GM19324 (cell line): ENCODE measurements around the gene CARHSP1.
"Not testable (repeated sequence)": the region's sequence is repeated elsewhere in the genome, so short reads cannot be mapped to it uniquely, and the experiment has no call there.

Source experiments
- ATAC-seq: cut with Tn5 transposase; IDR thresholded peaks from one replicate; pipeline ENCODE4 v1.9.1; 2021; ENCODE audit warnings: mild to moderate bottlenecking, moderate library complexity; ENCODE audit not compliant: unreplicated experiment, low FRiP score

The CARHSP1 gene

DNA sequence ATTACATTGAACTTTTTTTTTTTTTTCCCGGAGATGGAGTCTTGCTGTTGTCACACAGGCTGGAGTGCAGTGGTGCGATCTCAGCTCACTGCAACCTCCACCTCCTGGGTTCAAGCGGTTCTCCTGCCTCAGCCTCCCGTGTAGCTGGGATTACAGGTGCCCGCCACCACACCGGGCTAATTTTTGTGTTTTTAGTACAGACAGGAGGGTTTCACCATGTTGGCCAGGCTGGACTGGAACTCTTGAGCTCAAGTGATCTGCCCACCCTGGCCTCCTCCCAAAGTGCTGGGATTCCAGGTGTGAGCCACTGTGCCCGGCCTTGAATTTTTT lies 5.0 kb upstream of the CARHSP1 start:
- not testable (repeated sequence) for ATAC-seq

DNA sequence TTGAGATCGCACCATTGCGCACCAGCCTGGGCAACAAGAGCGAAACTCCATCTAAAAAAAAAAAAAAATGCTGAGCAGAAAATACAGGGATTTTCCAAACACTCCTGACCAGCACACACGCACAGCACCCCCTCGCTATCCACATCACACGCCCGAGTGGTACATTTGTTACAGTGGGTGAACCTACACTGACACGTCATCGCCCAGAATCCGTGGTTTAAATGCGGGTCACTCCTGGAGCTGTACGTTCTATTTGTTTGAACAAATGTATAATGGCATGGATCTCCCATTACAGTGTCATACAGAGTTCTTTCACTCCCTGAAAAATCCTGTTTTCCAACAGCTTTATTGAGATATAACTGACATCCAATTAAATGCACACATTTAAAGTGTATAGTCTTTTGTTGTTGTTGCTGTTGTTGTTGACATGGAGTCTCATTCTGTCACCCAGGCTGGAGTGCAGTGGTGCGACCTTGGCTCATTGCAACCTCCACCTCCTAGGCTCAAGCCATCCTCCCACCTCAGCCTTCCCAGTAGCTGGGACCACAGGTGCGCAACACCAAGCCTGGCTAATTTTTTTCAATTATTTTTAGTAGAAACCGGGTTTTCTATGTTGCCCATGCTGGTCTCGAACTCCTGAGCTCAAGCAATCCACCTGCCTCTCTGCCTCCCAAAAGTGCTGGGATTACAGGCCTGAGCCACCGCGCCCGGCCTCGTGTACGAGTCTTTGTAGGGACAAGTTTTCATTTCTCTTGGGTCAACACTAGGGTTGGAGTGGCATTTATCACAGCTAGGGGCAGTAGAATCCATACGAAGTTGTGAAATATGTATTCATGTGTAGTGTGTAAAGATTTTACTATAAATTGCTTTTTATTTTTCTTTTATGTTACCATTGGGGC lies 4.4 kb upstream of the CARHSP1 start:
- ATAC-seq, result no peak

DNA sequence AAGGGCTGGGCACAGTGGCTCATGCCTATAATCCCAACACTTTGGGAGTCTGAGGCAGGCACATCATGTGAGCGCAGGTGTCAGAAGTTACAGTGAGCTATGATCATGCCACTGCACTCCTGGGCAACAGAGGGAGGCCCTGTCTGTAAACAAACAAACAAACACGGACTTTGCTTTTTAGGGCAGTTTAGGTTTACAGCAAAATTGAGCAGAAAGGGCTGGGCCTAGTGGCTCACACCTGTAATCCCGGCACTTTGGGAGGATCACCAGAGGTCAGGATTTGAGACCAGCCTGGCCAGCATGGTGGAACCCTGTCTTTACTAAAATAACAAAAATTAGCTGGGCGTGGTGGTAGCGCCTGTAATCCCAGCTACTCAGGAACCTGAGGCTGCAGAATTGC lies 3.3 kb upstream of the CARHSP1 start:
- no peak for ATAC-seq

DNA sequence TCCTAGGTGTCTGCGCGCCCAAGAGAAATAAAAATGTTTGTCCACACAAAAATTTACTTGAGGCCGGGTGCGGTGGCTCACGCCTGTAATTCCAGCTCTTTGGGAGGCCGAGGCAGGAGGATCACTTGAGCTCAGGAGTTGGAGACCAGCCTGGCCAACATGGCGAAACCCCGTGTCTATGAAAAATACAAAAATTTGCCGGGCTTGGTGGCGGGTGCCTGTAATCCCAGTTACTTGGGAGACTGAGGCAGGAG lies 1.1 kb upstream of the CARHSP1 start:
- ATAC-seq, result not testable (repeated sequence)

DNA sequence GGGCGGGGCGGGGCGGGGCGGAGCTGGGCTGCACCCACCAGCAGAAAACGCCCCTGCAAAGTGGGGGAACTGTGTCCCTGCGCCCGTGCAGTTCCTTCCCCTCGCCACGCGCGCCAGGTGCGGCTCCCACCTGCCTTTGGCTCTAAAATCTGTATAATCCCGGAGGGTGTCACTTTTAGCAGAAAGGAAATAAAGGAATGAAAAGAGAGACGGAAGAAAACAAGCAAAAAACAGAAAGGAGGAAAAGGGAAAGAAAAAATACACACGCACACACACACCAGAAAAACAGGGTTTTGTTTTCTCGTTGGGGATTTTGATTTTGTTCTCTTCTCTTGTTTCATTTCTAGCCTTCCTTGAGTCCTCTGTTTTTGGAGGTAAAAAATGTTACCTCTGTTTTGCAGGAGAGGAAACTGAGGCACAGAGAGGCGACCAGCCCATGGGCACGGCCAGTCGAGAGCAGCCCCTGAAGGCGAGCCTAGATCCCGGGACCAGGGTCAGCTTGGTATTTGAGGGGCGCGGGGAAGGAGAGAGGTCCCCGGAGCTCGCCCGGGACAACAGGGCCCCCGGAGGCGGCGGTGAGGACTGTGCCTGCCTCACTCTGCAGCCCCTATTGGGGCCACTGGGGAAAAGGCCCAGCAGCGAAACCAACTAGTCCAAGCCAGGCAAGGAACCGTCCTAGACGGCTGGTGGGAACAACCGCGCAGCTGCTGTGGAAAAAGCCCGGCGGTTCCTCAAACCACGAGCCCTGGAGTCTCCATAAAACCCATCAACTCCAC lies 594 bp upstream of the CARHSP1 start:
- ATAC-seq, result no peak

DNA sequence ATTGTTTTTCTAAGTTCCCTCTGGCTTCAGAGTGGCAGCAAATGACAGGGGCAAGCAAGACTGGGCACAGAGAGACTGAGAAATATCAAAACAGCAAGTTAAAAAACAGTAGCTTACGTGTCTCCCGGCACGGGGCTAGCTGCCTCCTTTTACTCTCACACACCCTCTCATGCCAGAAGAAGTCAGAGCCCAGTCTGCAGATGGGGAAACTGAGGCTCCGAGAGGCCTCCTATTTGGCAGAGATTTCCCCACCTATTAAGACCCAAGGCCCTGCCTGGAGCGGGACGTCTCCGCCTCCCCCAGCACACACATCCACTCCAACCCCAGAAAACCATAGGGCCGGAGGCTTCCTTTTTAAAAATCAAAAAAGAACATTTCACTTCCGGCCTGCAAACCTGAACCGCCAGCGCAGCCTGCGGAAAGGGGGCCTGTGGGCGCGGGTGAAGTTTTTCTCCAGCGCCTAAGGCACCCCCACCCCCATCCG lies 832 bp downstream of the CARHSP1 start:
- ATAC-seq, result no peak

DNA sequence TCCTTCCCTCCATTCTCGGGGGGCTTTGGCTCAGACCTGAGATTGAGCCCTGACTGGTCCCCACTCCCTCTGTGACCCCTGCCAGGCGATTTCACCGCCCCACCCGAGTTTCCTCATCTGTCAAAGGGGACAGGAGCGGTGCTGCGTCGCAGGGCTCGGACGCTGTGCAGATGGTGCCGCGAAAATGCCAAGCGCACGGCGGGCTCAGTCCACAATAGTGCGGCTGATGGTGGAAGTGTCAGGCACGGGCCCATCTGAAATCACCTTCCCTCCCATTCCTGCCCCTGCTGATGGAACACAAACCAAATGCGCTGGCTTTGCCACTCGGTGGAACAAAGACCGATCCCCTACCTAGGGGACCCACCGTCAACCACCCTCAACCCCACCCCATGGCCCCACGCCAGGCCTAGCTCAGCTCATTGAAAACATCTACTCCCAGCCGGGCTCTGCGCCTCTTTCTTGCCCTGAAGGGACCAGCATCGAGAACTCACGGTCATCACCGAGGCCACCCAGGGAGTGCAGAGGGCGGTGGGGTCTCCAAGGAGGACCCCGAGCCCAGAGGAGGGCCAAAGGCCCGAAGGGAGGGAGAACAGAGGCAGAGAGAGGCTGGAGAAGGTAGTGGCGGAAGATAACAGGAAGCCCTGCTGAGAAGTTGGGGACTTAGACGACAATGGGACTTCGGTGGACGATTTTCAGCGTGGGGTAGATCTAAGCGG lies 1.4 kb downstream of the CARHSP1 start:
- ATAC-seq, result no peak

DNA sequence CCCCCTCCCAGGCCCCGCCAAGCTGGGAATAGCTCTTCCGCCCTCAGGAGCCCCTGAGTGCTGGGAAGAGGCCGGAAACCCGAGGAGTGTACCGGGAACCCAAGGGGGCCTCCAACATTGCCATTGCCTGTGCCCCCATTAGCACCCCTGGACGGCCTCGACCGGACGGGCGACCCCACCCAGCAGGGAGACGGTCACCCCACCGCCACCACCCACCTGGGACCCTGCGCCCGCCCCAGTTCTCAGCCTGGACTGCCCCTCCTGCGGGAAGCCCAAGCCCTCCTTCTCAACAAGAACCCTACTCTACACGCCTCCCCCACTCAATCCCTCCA lies 2.0 kb downstream of the CARHSP1 start:
- no peak for ATAC-seq

DNA sequence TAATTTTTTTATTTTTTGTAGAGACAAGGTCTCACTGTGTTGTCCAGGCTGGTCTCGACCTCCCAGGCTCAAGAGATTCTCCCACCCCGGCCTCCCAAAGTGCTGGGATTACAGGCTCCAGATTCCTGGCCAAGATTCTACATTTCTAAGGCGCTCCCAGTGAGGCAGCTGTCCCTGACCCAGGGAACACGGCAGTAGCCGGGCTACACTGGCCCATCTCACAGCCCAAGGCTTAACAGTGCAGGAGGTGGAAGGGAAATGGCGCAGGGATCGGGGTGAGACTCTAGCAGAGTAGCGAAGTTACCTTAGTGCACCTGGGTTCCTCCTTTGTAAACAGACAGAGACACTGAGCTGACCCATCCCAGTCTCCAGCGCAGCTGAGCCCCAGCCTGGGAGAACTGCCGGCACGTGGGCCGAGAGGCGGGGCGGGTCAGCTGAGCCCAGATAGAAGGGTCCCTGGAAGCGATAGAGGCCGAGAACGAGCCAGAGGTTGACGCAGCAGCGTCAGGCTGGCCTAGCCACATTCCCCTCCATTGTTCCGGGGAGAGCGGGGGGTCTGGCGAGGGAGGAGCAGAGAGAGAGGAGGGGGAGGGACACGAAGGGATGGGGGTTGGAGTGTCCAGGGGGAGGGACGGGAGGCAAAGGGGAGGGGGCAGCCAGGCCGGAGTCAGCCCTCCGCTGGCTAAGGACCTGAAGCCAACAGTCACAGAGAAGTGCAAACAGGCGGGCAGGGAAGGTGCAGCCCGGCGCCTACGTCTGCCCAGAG lies 2.5 kb downstream of the CARHSP1 start:
- ATAC-seq, result no peak

DNA sequence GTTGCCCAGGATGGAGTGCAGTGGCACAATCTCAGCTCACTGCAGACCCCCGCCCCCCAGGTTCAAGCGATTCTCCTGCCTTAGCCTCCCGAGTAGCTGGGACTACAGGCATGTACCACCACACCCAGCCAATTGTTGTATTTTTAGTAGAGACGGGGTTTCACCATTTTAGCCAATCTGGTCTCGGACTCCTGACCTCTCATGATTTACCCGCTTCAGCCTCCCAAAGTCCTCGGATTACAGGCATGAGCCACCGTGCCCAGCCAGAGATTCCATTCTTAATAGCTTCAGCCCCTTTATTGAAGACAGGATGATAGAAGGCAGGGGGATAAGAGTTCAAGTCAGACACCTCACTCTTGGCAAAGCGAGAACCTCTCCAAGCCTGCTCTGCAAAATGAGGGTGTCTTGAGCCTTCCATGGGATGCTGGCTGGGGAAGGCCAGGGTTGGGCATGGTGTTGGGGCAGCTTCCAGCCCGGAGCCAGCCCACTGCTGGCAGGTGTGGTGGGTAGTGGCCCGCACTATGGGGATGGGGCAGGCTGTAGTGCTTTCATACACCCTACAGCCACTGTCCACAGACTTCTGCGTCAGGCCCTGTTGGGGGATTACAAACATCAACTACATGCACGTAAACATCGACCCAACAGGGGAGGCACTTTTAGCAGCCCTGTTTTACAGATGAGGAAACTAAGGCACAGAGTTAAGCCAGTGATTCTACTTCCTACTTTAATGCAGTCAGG lies 3.5 kb downstream of the CARHSP1 start:
- no peak for ATAC-seq

DNA sequence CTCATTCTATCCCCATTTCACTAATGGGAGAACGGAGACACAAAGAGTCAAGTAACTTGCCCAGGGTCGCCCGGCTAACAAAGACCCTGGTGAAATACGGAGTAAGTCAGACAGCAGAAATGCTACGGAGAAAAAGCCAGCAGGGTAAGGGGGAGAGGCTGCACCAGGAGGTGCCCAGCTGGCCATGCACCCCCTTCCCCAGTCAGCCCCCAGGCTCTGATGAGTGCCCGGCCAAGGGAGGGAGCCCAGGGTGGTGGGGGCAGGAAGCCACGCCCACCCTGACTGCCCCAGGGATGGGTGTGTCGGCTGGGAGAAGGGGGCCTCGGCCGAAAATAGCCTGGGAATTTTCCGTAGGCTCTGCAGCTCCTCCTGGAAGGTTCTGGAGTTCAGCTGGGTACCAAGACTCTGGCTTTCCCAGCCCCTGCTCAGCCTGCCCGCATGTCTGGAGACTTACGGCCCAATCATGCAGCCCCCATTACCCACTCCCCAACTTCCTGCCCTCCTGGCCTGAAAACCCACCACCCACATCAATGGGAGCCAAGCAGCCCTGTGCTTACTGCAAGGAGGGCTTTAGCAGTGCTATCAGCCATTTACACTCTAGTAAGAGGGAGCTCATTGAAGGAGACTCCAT lies 4.2 kb downstream of the CARHSP1 start:
- ATAC-seq, result no peak

DNA sequence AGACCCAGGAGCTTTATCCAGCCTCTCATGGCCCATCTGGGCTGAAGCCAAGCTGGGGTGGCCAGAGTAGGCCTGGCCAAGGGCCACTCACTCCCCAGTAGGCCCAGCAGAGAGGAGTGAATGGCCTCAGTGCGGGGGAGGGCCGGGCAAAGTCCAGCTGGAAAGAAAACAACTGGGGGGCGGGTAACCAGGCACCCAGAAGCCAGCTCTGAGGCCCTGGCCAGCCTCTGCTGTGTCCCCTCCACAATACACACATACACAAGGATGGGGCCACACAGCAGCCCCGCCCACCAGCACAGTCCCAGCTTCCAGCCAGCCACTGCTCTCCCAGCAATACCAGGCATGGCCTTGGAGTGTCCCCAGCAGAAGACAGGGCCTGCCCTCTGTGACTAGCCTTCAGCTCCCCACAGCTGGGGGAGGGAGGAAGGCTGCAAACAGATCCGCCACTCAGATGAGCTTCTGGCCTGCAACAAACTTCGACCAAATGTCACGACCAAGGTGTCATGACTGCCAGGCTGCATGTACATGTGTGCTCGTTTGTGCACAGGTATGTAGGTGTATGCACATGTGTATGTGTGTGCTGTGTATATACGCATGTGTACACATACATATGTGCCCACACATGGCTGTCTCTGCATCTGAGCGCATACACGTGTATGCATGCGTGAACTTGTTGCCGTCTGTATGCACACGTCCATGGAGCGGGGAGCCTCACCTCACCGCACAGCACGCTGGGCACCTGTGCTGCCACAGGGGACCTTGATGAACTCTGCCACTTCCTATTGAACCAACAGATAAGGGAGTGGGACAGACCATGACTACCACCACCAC lies 5.0 kb downstream of the CARHSP1 start:
- no peak for ATAC-seq

DNA sequence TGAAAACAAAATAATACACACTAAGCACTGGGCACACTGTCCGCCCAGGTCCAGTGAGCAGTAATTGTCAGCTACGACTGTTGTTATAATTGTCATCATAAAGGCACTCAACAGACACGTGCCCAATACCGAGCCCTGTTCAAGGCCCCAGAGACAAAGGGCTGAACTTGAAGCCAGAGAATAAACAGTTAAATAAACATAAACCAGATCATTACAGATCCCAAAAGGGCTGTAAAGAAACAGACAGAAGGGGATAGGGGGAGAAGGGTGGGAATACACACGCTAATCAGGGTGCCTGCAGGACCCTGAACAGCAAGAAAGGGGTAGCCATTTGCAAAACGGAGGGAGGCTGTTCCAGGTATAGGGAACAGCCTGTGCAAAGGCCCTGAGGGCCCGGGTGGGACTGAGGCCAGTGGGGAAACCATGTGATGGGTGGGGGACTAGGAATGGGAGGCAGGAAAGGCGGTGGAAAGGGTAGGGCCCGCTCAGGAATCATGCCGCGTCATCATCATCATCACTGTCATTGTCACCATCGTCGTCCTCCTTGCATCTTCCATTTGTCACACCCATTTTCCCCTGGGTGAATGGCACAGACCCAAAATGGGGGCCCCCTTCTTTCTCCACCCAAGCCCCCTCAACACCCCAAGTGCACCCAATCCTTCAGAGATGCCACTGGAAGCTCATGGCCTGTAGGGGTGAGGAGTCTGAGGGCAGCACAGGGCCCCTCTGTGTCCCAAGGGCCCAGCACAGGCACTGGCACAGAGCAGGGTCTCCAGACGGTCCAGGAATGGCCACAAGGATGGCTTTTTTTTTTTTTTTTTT lies 6.3 kb downstream of the CARHSP1 start:
- no peak for ATAC-seq

DNA sequence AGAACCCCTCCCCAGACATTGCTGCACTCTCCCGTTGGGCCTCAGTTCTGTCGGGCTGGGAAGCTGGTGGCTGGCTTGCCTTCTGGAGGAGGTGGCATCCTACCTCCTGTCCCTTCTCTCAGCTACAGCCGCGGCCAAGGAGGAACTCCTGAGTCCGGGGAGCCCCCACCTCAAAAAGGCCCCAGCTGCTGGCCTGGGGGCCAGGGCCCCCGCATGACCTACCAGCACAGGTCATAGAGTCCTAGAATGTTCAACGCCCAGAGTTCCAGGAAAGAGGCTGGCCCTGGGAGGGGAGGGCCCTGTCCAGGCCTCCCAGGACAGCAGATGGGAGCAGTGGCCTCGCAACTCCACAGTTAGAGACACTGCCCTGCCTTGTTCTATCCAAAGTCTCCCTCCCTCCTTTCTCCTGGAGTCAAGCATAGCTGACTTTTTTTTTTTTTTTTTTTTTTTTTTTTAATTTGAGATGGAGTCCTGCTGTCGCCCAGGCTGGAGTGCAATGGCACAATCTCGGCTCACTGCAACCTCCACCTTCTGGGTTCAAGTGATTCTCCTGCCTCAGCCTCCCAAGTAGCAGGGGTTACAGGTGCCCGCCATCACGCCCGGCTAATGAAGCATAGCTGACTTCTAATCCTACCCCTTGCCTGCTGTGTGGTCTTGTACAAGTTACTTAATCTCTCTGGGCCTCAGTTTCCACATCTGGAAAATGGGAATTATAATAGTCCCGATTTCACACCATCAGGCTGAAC lies 7.1 kb downstream of the CARHSP1 start:
- ATAC-seq, result no peak

DNA sequence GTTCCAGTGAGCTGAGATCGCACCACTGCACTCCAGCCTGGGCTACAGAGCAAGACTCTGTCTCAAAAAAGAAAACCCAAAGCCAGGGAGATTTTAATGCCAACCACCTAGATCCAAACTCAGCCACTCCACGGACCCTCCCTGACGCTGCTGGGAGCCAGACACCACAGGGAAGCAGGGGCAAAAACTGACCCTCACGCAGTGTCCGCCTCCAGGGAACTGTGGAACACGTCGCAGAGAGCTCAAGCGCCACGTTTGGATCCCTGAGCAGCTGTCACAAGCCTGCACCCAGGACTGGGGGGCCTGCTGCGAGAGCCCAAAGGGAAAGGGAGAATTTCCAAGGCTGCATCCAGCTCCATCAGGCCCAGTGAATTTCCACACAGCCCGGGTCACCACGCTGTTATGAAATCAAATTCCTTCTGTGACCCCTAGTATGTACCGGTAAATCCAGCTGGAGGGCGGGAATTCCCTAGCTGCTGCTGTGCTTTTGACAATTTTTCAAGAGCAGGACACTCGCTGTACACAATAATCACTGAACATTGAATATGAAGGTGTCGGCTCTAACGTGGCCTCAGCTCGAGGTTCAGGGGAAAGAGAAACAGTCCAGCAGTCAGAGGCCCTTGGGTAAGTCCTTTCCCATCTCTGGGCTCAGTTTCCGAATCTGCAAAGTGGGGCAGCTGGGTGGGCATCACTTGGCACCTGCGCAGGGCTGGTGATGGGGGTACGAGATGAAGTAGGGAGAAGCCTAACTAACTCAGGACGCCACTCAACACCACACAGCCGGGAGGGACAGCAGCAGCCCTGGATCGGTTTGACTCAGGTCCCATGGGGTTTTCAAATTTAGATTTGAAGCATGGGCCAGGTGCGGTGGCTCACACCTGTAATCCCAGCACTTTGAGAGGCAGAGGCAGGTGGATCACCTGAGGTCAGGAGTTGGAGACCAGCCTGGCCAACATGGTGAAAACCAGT lies 8.6 kb downstream of the CARHSP1 start:
- no peak for ATAC-seq
